WTC11 (cell line): Measurements from ENCODE around the gene RHOT1. TPM values are rescaled to one million over a fixed set of nuclear protein-coding genes. Genes with fewer than 3 reads are reported as not detected.
"Not testable (repeated sequence)": the region's sequence is repeated elsewhere in the genome, so short reads cannot be mapped to it uniquely, and the experiment has no call there.

Experiments
- ATAC-seq: fragments of 200-7000 bp; cut with Tn5 transposase; 2 replicates; pipeline ENCODE4 v1.10.0; 2021; ENCODE audit warnings: mild to moderate bottlenecking, moderate library complexity
- CTCF ChIA-PET: fragments of 300-600 bp; sonication (Branson Sonifier 250); formaldehyde crosslinking; loops from one replicate; lab custom pipeline; 2021; ENCODE audit warnings: antibody characterized with exemption; lab: Charles Lee
- POLR2A ChIA-PET: fragments of 350-600 bp; sonication (Branson Sonifier 250); formaldehyde crosslinking; loops from one replicate; lab custom pipeline; 2021; ENCODE audit warnings: antibody characterized with exemption; lab: Charles Lee
- DNase-seq: peaks from one replicate; pipeline ENCODE4 v3.0.0; 2021; ENCODE audit warnings: low spot score
- H3K27ac Mint-ChIP-seq: 2 replicates; pipeline ENCODE4 v1.8.0; 2021; ENCODE audit warnings: mixed read lengths
- H3K27me3 Mint-ChIP-seq: 2 replicates; pipeline ENCODE4 v1.8.0; 2021; ENCODE audit warnings: low read depth, mild to moderate bottlenecking, moderate library complexity, mixed read lengths
- H3K36me3 Mint-ChIP-seq: 2 replicates; pipeline ENCODE4 v1.8.0; 2021; ENCODE audit warnings: mixed read lengths
- H3K4me1 Mint-ChIP-seq: 2 replicates; pipeline ENCODE4 v1.8.0; 2022; ENCODE audit warnings: mixed read lengths
- H3K4me3 Mint-ChIP-seq: 2 replicates; pipeline ENCODE4 v1.8.0; 2021; ENCODE audit warnings: mild to moderate bottlenecking, moderate library complexity, mixed read lengths
- H3K9me3 Mint-ChIP-seq: 2 replicates; pipeline ENCODE4 v1.8.0; 2021; ENCODE audit warnings: mixed read lengths
- CBFB ChIP-seq: sonication (generic); formaldehyde crosslinking; IDR thresholded peaks from 2 replicates; pipeline ENCODE4 v1.8.1; 2022; ENCODE audit warnings: mild to moderate bottlenecking, low read depth, missing genetic modification reagents
- ETV6 ChIP-seq: sonication (generic); formaldehyde crosslinking; IDR thresholded peaks from 2 replicates; pipeline ENCODE4 v1.8.1; 2022; ENCODE audit warnings: mild to moderate bottlenecking, missing genetic modification reagents
- GRHL2 ChIP-seq: fragments of 250-450 bp; sonication (Bioruptor Pico); IDR thresholded peaks from 2 replicates; pipeline ENCODE4 v1.8.0; 2022; ENCODE audit warnings: mild to moderate bottlenecking, moderate library complexity; ENCODE audit not compliant: insufficient replicate concordance, severe bottlenecking
- JAZF1 ChIP-seq: fragments of 250-450 bp; sonication (Bioruptor Pico); IDR thresholded peaks from 2 replicates; pipeline ENCODE4 v1.9.0; 2021; ENCODE audit warnings: moderate library complexity, mild to moderate bottlenecking, inconsistent platforms
- MXD4 ChIP-seq: fragments of 250-450 bp; sonication (Bioruptor Pico); IDR thresholded peaks from 2 replicates; pipeline ENCODE4 v1.8.0; 2021; ENCODE audit warnings: mild to moderate bottlenecking, moderate library complexity, borderline replicate concordance
- NR1H2 ChIP-seq: sonication (generic); formaldehyde crosslinking; IDR thresholded peaks from 2 replicates; pipeline ENCODE4 v1.9.0; 2021; ENCODE audit warnings: mild to moderate bottlenecking, moderate library complexity, missing genetic modification reagents
- NR3C1 ChIP-seq: sonication (generic); formaldehyde crosslinking; conservative IDR thresholded peaks from 2 replicates; pipeline ENCODE4 v1.8.1; 2023; ENCODE audit warnings: low read depth, mild to moderate bottlenecking, missing genetic modification reagents
- SMAD3 ChIP-seq: sonication (generic); formaldehyde crosslinking; IDR thresholded peaks from 2 replicates; pipeline ENCODE4 v1.8.0; 2022; ENCODE audit warnings: missing genetic modification reagents, mild to moderate bottlenecking, borderline replicate concordance
- ZNF121 ChIP-seq: sonication (generic); formaldehyde crosslinking; IDR thresholded peaks from 2 replicates; pipeline ENCODE4 v1.8.0; 2023; ENCODE audit warnings: missing genetic modification reagents
- ZNF263 ChIP-seq: sonication (generic); formaldehyde crosslinking; IDR thresholded peaks from 2 replicates; pipeline ENCODE4 v1.8.1; 2022; ENCODE audit warnings: low read depth, mild to moderate bottlenecking, moderate library complexity, missing genetic modification reagents
- ZNF671 ChIP-seq: fragments of 250-450 bp; sonication (Bioruptor Pico); IDR thresholded peaks from 2 replicates; pipeline ENCODE4 v1.8.0; 2021; ENCODE audit warnings: mild to moderate bottlenecking
- total RNA-seq: library from RNA; stranded (reverse); gene quantifications from 3 replicates; pipeline ENCODE4 v1.2.3, GENCODE V29; 2021
- TF ChIP-seq, protein P1 (sequence below): fragments of 200-600 bp; IDR thresholded peaks from 2 replicates; pipeline ENCODE4 v1.8.0; 2022; ENCODE audit warnings: antibody characterized with exemption
- TF ChIP-seq, protein P2 (sequence below): fragments of 250-450 bp; sonication (Bioruptor Pico); IDR thresholded peaks from 2 replicates; pipeline ENCODE4 v1.8.0; 2021; ENCODE audit warnings: mild to moderate bottlenecking
- TF ChIP-seq, protein P3 (sequence below): sonication (generic); formaldehyde crosslinking; IDR thresholded peaks from 2 replicates; pipeline ENCODE4 v1.8.1; 2023; ENCODE audit warnings: mild to moderate bottlenecking, missing genetic modification reagents
- TF ChIP-seq, protein P4 (sequence below): fragments of 250-450 bp; sonication (Bioruptor Pico); IDR thresholded peaks from 2 replicates; pipeline ENCODE4 v1.9.0; 2021; ENCODE audit warnings: mild to moderate bottlenecking
- TF ChIP-seq, protein P5 (sequence below): sonication (generic); formaldehyde crosslinking; IDR thresholded peaks from 2 replicates; pipeline ENCODE4 v1.8.1; 2023; ENCODE audit warnings: mild to moderate bottlenecking, missing genetic modification reagents, borderline replicate concordance

RHOT1 gene
- total RNA-seq, 1 experiment from 2014 or later, result 28.9 TPM

DNA sequence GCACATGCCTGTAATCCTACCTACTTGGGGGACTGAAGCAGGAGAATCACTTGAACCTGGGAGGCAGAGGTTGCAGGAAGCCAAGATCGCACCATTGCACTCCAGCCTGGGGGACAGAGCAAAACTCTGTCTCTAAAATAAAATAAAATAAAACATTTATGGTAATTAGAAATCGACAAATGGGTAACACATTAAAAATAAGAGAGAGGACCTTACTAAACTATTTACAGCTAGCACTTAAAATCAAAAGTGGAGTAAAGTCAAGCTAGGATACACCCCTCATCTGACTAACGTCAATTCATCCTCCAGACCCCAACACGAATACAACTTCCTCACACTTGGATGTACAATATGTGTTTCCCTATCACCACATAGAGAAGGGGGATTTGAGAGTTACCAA is 27.8 kb upstream of the RHOT1 start:
- CTCF ChIA-PET, result interaction anchor here (1.1 to 2.4 kb wide), 3 partner anchors 10 to 108 kb away, joined by 3 to 5 read pairs (median 4); partner anchors contain the start of gene LRRC37B
- no peaks in the 10 kb centered on the region for H3K9me3 Mint-ChIP-seq
- TF ChIP-seq, protein P1, sequence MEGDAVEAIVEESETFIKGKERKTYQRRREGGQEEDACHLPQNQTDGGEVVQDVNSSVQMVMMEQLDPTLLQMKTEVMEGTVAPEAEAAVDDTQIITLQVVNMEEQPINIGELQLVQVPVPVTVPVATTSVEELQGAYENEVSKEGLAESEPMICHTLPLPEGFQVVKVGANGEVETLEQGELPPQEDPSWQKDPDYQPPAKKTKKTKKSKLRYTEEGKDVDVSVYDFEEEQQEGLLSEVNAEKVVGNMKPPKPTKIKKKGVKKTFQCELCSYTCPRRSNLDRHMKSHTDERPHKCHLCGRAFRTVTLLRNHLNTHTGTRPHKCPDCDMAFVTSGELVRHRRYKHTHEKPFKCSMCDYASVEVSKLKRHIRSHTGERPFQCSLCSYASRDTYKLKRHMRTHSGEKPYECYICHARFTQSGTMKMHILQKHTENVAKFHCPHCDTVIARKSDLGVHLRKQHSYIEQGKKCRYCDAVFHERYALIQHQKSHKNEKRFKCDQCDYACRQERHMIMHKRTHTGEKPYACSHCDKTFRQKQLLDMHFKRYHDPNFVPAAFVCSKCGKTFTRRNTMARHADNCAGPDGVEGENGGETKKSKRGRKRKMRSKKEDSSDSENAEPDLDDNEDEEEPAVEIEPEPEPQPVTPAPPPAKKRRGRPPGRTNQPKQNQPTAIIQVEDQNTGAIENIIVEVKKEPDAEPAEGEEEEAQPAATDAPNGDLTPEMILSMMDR, result no peak
- TF ChIP-seq, protein P2, sequence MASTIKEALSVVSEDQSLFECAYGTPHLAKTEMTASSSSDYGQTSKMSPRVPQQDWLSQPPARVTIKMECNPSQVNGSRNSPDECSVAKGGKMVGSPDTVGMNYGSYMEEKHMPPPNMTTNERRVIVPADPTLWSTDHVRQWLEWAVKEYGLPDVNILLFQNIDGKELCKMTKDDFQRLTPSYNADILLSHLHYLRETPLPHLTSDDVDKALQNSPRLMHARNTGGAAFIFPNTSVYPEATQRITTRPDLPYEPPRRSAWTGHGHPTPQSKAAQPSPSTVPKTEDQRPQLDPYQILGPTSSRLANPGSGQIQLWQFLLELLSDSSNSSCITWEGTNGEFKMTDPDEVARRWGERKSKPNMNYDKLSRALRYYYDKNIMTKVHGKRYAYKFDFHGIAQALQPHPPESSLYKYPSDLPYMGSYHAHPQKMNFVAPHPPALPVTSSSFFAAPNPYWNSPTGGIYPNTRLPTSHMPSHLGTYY (CRISPR knock-in tag), result no peak
- TF ChIP-seq, protein P3, sequence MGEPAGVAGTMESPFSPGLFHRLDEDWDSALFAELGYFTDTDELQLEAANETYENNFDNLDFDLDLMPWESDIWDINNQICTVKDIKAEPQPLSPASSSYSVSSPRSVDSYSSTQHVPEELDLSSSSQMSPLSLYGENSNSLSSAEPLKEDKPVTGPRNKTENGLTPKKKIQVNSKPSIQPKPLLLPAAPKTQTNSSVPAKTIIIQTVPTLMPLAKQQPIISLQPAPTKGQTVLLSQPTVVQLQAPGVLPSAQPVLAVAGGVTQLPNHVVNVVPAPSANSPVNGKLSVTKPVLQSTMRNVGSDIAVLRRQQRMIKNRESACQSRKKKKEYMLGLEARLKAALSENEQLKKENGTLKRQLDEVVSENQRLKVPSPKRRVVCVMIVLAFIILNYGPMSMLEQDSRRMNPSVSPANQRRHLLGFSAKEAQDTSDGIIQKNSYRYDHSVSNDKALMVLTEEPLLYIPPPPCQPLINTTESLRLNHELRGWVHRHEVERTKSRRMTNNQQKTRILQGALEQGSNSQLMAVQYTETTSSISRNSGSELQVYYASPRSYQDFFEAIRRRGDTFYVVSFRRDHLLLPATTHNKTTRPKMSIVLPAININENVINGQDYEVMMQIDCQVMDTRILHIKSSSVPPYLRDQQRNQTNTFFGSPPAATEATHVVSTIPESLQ (CRISPR knock-in tag), result no peak
- TF ChIP-seq NR1H2, result no peak
- no peaks in the 10 kb centered on the region for H3K36me3 Mint-ChIP-seq
- ATAC-seq (no peak), DNase-seq (no peak)
- no peaks in the 10 kb centered on the region for H3K27me3 Mint-ChIP-seq
- H3K4me3 Mint-ChIP-seq, result no peak overlapping the region
- POLR2A ChIA-PET, result no interaction called here
- no peak overlapping the region for H3K27ac Mint-ChIP-seq
- H3K4me1 Mint-ChIP-seq, result peaks cover 22% of the 10 kb centered on the region

DNA sequence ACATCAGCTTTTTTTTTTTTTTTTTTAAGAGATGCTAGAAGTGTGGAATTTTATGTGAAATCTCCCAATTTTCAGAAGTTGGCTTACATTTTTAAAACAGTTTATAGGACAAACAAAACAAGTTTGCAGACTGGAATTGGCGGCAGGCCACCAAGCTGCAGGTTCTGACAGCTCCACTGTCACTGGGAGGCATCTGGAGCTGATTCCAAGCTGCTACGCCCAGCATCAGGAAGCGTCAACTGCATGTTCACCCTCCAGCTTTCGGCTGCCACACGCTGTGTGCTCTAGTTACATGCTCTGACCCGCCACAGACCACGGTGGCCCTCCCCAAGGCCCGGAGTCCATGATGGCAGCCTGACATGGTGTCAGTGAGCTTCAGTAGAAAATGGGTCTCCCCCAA is 26.8 kb upstream of the RHOT1 start:
- ATAC-seq, H3K36me3 Mint-ChIP-seq: not testable (repeated sequence)
- CTCF ChIA-PET, result interaction anchor here (1.1 to 2.4 kb wide), 3 partner anchors 9 to 109 kb away, joined by 3 to 5 read pairs (median 4); partner anchors contain the start of gene LRRC37B

DNA sequence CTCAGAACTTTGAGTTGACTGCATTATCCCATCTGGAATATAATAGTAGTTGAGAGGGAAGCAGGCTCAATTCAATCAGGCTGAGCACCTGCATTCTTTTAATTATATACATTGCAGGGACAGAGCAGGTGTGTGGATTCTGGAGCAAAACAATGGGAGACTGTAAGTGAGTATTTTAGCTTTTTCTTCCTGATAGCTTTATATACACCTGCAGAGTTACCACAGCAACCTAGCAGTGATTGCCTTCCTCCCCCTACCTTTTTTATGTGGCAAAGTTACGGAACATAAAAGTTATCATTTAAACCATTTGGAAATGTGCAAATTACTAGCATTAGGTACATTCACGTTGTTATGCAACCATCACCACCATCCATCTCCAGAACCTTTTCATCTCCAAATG is 25.4 kb upstream of the RHOT1 start:
- CTCF ChIA-PET, result no interaction called here
- POLR2A ChIA-PET, result no interaction called here
- no peaks in the 10 kb centered on the region for H3K36me3 Mint-ChIP-seq
- ATAC-seq, result no peak
- H3K9me3 Mint-ChIP-seq, result no peaks in the 10 kb centered on the region
- no peak overlapping the region for H3K4me3 Mint-ChIP-seq
- no peaks in the 10 kb centered on the region; the same call in 1 of the 2 replicates for H3K27me3 Mint-ChIP-seq
- no peak for DNase-seq
- H3K27ac Mint-ChIP-seq, result no peak overlapping the region
- peaks cover 12% of the 10 kb centered on the region for H3K4me1 Mint-ChIP-seq
- no peak for TF ChIP-seq GRHL2
- TF ChIP-seq NR3C1 (CRISPR knock-in tag), result no peak
- no peak for TF ChIP-seq ETV6 (CRISPR knock-in tag)
- TF ChIP-seq, protein P4, sequence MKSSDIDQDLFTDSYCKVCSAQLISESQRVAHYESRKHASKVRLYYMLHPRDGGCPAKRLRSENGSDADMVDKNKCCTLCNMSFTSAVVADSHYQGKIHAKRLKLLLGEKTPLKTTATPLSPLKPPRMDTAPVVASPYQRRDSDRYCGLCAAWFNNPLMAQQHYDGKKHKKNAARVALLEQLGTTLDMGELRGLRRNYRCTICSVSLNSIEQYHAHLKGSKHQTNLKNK, result no peak
- no peak for TF ChIP-seq ZNF671 (CRISPR knock-in tag)
- TF ChIP-seq CBFB (CRISPR knock-in tag), result no peak
- no peak for TF ChIP-seq ZNF263 (CRISPR knock-in tag)
- TF ChIP-seq JAZF1 (CRISPR knock-in tag), result no peak
- TF ChIP-seq, protein P5, sequence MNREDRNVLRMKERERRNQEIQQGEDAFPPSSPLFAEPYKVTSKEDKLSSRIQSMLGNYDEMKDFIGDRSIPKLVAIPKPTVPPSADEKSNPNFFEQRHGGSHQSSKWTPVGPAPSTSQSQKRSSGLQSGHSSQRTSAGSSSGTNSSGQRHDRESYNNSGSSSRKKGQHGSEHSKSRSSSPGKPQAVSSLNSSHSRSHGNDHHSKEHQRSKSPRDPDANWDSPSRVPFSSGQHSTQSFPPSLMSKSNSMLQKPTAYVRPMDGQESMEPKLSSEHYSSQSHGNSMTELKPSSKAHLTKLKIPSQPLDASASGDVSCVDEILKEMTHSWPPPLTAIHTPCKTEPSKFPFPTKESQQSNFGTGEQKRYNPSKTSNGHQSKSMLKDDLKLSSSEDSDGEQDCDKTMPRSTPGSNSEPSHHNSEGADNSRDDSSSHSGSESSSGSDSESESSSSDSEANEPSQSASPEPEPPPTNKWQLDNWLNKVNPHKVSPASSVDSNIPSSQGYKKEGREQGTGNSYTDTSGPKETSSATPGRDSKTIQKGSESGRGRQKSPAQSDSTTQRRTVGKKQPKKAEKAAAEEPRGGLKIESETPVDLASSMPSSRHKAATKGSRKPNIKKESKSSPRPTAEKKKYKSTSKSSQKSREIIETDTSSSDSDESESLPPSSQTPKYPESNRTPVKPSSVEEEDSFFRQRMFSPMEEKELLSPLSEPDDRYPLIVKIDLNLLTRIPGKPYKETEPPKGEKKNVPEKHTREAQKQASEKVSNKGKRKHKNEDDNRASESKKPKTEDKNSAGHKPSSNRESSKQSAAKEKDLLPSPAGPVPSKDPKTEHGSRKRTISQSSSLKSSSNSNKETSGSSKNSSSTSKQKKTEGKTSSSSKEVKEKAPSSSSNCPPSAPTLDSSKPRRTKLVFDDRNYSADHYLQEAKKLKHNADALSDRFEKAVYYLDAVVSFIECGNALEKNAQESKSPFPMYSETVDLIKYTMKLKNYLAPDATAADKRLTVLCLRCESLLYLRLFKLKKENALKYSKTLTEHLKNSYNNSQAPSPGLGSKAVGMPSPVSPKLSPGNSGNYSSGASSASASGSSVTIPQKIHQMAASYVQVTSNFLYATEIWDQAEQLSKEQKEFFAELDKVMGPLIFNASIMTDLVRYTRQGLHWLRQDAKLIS (CRISPR knock-in tag), result no peak
- TF ChIP-seq, protein P3 (CRISPR knock-in tag), result no peak
- TF ChIP-seq MXD4, result no peak
- no peak for TF ChIP-seq SMAD3 (CRISPR knock-in tag)
- TF ChIP-seq ZNF121 (CRISPR knock-in tag), result no peak

More for the DNA sequence above, 26.8 kb upstream of the RHOT1 start:
- H3K4me3 Mint-ChIP-seq, H3K27ac Mint-ChIP-seq, DNase-seq, H3K9me3 Mint-ChIP-seq, POLR2A ChIA-PET, H3K27me3 Mint-ChIP-seq: not testable (repeated sequence)
- H3K4me1 Mint-ChIP-seq, result peaks cover 21% of the 10 kb centered on the region
